Stimulated activated CD8-positive, alpha-beta memory T cell treated with anti-CD3 and anti-CD28 coated beads, Interleukin-4, amount 100 ng/mL, for 48 hours (primary cell): ENCODE measurements around the gene SLC38A3.

Experiments used
- DNase-seq: peaks from one replicate; pipeline ENCODE4 v3.0.0-alpha.2; 2020

SLC38A3 gene

DNA sequence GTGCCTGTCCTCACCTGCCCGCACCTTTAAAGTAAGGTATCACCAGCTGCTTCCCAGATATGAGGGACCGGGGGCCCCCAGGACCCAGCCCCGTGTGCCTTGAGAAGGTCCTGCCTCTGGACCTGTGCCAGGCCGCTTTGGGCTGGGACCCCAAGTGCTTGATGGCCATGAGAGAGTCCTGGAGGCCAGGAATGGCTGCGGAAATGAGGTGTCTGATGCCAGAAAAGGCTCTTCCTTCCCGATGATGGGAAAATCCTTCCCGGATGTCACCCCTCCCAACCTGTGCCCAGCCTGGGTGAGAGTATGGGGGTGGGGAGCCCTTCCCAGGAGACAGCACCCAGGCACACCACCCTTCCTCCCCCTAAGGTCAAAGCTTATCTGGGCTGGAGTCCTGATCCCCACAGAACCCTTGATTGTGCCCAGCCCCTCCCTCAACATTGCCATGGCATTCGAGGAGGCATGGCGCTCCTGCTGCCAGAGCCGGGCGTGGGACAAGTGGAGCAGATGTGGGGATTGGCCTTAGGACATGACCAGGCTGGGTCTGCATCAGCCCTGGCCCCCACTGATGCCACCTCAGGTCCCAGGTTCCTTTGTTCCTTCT lies 35.7 kb upstream of the SLC38A3 start:
- DNase-seq = no peak

DNA sequence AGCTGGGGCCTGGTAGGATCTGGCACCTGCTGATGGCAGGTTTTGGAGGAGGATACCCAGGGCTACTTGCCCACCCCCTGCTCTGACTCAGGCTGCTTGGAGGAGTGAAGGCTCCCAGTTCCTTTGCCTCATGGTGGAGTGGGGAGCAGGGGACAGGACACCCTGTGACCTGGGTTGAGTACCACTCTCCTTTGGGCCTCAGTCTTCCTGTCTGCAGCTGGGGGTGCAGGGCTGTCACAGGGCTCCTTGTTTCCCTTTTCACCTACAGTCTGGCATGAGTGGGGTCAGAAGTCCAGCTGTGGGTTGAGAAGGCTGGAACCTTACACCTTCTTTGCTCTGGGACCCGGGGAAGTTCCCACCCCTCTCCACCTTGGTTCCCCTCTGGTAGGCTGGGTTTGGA lies 35.2 kb upstream of the SLC38A3 start:
- DNase-seq = no peak

DNA sequence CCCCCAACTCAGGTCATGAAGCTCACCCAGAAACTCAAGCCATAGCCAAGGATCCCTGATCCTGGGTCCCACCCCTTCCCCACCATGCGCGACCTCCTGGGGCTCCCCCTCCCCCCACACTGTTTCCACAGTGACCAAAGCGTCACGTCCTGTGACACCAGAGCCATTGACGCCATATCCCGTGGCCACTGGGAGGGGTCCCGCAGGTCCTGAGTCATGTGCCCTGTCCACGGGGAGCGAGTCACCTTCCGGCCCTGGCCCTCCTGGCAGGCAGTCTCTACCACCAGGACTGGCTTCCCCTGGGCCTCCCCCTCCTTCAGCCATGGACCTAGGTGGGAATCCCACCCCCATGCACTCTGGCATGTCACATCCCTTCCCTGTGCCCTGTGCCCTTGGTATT lies 34.4 kb upstream of the SLC38A3 start:
- DNase-seq = no peak

DNA sequence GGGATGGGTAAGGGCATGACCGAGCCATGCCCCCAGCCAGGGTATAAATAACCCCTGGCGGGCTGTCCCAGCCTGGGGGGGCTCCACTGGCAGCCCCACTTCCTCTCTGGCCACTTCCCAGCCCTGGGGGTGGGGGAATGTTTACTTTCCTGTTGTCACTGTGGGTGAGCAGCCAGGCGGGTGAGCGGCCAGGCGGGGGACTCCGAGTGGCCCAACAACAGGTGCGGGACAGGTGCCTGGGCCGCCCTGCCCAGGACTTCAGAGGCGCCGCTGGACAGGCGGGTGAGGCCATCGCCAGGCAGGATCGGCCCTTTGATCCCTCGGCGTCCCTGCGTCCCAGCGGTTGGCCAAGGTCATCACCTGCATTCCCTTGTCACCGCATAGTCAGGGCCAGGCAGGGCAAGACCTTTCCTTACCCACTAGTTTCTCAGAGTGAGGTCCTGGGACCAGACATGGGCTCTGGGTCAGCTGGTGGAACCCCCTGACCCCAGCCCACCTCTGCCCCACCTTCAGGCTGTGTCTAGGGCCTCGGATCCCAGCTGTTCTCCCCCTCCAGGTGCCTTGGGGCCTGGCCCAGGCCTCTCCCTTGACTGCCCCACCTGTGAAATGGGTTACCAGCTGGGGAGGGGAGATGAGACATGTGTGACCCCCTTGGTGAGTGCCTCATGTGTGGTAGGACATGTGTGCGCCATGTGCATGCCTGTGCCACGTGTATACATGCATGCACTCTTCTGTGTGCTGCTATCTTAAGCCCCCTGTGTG lies 33.4 kb upstream of the SLC38A3 start:
- DNase-seq = no peak

DNA sequence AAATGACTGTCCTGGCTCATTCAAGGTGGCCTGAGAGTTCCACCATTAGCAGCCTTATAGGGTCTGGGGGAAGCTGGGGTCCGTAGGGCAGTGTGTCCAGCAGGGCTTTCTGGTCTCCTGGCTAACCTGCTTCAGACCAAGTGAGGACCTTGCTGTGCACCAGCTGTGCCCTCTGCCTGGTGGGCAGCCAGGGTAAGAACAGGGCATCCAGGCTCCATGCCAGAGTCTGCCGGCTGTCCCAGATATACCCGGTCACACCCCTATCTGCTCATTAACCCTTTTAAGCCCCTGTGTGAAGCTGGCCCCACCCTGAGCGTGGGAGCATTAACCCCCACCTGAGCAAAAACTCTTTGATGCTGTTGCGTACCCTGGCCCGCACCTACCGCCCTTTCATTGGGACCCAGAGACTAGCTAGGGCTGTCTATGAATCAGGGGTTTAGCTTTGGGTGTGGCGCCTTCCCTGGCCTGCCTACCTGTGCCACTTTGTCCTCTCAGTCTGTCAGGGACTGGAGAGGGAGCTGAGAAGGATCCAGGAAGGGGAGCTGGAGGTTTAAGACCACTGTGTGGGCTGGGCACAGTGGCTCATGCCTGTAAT lies 32.3 kb upstream of the SLC38A3 start:
- no peak for DNase-seq

DNA sequence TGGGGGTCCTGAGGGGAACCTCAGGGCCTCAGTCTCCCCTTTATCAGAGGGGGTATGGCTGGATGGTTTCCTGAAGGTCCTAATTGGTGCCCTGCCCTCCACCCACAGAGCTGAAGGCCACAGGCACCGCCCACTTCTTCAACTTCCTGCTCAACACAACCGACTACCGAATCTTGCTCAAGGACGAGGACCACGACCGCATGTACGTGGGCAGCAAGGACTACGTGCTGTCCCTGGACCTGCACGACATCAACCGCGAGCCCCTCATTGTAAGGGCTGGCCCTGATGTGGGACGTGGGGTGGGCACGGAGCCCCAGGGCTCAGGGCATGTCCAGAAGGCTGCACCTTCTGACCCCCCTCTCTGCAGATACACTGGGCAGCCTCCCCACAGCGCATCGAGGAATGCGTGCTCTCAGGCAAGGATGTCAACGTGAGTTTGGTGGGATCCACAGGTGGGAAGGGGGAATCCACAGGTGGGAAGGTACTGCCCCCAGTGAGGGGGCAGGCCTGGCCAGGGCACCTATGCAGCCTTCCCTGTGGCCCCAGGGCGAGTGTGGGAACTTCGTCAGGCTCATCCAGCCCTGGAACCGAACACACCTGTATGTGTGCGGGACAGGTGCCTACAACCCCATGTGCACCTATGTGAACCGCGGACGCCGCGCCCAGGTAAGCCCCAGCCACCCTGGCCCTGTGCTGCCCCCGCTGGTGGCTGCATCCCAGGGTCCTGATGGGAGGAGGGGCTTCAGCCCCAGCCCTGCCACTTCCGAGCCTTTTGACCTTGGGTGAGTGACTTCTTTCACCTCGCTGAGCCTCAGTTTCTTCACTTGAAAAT lies 31.2 kb upstream of the SLC38A3 start:
- no peak for DNase-seq

DNA sequence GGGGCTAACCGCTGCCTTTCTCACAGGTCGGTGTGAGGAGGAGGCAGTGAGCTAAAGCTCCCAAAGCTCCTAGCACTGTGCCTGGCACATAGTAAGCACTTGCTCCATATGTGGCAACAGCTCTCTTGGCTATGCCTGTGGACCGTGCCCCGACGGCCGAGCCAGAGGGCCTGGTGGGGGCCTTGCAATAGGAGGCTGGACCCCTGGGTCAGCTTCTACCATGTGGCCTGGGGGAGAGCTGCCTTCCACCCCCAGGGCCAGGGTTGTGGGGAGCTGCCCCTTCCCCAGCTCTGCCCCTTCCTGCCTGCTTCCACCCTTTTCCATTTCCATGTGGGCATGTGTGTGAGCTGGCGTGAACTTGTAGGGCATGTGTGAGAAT lies 30.6 kb upstream of the SLC38A3 start:
- no peak for DNase-seq

DNA sequence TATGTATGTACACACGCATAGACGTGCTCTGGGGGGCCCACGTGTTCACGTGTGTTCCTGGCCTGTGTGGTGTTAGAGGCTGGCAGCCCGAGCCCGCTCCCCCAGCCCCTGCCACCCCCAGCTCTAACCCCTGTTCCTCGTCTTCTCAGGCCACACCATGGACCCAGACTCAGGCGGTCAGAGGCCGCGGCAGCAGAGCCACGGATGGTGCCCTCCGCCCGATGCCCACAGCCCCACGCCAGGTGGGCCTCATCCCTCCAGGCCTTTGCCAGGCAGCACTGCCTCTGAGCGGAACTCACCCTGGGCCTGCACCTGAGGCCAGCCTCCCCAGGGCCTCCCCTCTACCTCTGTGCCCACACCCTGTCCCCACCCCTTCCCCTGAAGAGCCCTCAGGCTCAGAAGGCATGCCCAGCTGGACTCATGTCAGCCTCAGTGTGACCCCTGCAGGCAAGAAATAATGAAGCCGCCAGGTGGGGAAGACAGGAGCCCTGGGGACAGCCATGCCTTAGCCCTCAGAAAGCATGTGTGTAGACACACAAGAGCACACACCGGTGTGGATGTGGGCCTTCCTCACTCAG lies 30.0 kb upstream of the SLC38A3 start:
- no peak for DNase-seq

DNA sequence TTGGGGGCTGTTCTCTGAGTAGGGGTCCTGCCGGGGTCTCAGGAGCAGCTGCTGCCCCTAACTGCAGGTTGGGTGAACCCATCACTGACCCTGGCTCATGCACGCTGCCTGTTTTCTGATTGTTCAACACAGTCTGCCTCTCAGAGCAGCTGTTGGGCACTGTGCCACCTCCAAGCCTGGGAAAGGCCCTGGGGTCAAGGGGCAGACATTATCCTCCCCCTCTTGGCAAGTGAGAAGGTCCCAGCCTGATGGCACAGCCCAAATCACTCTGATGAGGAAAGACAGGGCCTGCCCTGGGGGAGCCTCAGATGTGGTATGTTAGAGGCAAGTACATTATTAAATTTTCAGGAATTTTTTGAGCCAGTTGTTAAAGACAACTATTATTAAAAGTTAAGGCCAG lies 27.7 kb upstream of the SLC38A3 start:
- DNase-seq = no peak

DNA sequence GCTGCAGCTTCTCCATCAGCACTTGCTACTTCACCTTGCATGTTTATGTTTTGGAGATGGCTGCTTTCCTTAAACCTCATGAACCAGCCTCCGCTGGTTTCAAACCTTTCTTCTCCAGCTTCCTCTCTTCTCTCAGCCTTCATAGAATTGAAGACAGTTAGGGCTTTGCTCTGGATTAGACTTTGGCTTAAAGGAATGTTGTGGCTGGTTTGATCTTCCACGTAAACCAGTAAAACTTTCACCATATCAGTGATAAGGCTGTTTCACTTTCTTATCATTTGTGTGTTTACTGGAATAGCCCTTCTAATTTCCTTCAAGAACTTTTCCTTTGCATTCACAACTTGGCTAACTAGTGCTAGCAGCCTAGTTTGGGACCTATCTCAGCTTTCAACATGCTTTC lies 25.4 kb upstream of the SLC38A3 start:
- DNase-seq = no peak

DNA sequence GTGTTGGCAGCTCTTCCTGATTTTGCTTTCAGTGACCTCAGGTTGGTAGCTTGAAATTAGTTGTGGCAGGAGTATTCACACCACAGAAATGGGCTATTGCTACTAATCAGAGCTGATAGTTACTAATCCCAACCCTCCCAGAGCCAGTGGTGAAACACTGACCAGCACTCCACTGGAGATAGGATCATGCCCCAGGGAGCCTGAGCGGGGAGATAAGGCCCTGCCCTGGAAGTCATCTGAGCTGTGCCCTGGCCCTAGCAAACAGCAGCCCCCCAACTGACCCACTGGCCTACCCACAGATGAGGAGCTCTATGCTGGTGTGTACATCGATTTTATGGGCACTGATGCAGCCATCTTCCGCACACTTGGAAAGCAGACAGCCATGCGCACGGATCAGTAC lies 23.1 kb upstream of the SLC38A3 start:
- DNase-seq = no peak

DNA sequence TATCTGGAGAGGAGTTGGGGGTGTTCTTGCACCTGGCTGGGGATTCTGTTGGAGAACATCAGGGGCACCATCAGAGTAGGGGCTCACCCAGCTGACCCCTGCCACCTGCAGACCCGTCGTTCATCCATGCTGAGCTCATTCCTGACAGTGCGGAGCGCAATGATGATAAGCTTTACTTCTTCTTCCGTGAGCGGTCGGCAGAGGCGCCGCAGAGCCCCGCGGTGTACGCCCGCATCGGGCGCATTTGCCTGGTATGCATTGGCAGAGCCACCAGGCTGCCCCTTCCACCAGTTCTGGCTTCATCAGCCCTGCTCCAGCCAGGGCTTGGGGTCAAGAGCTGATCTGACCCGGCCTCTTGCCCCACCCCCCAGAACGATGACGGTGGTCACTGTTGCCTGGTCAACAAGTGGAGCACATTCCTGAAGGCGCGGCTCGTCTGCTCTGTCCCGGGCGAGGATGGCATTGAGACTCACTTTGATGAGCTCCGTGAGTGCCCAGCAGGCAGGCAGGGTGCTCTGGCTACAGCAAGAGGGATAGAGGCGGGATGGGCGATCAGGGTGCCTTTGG lies 22.5 kb upstream of the SLC38A3 start:
- DNase-seq = no peak

DNA sequence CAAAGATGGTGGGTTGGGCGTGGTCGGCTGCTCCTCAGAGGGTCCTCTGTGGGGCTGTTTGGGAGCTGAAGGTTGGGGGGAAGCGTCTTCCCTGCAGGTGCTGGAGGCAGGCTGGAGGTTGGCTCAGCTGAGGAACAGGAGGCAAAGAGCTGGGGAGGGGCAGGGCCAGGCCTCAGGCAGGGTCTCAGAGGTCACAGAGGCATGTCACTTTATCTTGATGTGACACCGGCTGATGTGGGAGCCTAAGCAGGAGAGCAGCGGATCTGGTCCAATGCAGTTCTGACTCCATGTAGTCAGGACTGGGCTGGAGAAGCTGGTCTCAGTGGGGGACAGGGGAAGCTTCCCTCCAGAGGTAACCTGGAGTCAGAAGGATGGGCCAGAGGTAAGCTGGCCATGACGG lies 21.3 kb upstream of the SLC38A3 start:
- no peak for DNase-seq

DNA sequence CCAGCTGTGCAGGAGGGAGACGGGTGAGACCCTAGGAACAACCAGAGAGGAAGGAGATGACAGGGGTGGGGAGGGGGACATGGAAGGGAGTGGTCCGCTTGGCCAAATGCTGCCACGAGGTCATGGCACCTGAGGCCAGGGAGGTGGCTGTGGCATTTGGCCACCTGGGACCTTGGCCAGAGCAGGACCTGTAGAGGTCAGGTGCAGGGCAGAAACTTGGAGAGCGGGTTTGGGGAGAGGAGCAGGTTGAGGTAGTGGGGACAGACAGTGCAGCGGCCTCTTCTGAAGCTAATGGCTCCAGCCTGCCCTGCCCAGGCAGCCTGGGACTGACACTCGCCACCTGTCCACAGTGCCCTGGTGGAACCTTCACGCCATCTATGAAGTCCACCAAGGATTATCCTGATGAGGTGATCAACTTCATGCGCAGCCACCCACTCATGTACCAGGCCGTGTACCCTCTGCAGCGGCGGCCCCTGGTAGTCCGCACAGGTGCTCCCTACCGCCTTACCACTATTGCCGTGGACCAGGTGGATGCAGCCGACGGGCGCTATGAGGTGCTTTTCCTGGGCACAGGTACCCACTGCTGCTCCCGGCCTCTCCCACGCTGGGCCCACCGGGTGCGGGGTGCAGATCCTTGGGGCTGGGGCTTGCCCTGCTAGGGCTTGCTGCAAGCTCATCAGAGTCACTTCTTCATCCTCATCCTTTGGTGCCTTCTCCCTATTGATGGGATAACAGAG lies 20.7 kb upstream of the SLC38A3 start:
- DNase-seq = no peak

DNA sequence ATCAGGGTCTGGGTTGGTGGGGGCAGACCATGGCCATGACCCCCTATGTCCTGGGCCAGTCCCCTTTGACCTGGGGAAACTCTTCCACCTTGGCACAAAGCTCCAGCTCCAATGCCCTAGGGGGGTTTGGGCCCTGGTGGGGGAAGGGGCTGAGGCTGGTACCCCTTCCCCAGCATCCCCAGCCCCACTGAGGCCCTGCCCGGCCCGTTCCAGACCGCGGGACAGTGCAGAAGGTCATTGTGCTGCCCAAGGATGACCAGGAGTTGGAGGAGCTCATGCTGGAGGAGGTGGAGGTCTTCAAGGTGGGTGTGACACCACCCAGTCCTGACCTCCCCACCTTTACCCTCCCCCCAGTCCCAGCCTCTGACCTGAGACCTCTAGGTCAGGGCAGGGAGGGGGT lies 19.8 kb upstream of the SLC38A3 start:
- DNase-seq = no peak

DNA sequence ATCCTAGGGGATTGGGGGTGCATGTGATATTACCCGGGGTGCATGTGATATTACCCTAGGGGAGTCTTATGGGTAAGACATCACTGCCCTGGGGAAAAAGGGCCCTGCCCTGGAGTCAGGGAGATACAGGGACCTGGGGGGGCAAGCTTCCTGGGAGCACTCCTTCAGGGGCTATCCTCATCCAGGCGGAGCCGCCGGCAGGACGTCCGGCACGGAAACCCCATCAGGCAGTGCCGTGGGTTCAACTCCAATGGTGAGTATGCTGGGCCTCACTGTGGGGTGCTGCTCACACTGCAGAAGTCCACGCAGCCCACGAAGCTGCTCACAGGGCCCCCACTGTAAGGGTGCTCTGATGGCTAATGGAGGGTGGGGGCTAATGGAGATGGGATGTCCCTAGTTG lies 19.0 kb upstream of the SLC38A3 start:
- no peak for DNase-seq

DNA sequence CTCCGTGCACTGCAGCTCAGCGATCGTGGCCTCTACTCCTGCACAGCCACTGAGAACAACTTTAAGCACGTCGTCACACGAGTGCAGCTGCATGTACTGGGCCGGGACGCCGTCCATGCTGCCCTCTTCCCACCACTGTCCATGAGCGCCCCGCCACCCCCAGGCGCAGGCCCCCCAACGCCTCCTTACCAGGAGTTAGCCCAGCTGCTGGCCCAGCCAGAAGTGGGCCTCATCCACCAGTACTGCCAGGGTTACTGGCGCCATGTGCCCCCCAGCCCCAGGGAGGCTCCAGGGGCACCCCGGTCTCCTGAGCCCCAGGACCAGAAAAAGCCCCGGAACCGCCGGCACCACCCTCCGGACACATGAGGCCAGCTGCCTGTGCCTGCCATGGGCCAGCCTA lies 17.3 kb upstream of the SLC38A3 start:
- DNase-seq = no peak

DNA sequence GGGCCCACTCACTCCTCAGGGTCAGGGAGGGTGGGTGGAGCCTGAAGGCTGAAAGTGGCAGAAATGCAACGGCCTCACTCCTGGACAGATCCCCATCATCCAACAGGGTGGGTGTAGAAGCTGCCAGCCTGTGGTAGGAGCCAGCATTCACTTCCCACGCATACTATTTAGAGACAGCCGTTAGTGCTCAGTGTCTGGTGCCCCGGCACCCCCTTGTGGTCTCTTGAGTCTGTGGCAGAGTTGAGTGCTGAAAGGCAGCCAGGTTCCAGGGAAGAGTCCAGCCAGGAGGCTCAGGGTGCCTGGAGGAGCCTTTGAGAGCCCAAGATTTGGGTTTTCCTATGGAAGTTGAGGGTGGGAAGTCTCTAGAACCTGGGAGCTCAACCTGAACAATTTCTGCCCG lies 15.8 kb upstream of the SLC38A3 start:
- peak; percentile 59 for DNase-seq

DNA sequence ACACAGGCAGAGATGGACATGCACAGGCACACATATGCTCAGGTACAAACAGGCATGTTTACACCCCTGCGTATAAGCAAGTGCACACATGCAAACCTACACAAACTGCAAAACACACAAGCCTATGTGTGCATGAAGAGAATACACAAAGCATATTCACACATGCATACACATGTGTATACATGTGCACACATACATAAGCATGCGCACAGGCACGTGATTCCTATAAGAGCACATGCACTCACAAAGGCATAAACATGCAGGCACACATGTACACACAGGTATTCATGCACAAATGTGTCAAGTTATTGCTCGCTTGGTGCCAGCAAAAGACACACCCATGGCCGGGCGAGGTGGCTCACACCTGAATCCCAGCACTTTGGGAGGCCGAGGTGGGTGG lies 15.1 kb upstream of the SLC38A3 start:
- no peak for DNase-seq

DNA sequence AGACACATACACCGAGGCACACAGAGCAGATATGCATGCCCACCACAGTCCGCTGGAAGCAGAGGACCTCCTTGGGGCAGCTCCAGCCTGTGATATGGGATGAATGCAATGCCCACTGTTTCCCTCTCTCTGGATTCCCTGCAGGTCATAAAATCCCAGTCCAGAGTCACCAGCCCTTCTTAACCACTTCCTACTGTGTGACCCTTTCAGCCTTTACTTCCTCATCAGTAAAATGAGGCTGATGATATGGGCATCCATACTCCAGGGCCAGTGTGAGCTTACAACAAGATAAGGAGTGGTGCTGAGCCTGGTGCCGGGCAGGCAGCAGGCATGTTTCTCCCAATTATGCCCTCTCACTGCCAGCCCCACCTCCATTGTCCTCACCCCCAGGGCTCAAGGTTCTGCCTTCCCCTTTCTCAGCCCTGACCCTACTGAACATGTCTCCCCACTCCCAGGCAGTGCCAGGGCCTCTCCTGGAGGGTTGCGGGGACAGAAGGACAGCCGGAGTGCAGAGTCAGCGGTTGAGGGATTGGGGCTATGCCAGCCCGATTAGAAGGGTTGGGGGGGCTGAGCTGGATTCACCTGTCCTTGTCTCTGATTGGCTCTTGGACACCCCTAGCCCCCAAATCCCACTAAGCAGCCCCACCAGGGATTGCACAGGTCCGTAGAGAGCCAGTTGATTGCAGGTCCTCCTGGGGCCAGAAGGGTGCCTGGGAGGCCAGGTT lies 14.0 kb upstream of the SLC38A3 start, which contains the start of gene GNAT1:
Gene GNAT1 (plus strand): TSS at position 675 of the 725 bp plus-strand sequence. CDS start 116 bp downstream, outside the sequence.
- no peak for DNase-seq

DNA sequence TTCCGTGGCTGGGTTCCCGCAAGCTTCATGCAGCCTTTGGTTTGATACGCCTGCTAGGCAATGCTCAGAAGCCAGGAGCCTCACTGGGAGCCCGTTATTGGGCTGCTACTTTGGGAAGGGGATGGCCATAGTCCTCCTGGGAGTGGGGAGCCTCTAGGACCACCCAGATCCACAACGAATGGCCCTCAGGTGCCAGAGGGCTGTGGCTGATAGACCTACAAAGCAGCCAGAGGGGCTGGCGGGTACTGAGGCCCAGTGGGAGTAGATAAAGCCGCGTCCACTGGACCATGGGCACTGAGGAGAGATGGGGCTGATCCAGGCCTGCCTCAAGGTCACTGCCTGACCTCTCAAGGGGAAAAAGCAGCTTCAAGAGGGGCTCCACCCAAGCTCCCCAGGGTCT lies 12.9 kb upstream of the SLC38A3 start:
- DNase-seq = no peak
